GM18517 (cell line): ENCODE data around the gene CUX1.

Experiments used
- ATAC-seq: cut with Tn5 transposase; IDR thresholded peaks from one replicate; pipeline ENCODE4 v1.9.1; 2021; ENCODE audit warnings: mild to moderate bottlenecking, moderate library complexity; ENCODE audit not compliant: unreplicated experiment

Gene CUX1

GRCh38 chr7:102253066-102253972, 435.9 kb downstream of the CUX1 start:
- ATAC-seq: no peak

- no peak for ATAC-seq
These were observed 436.5 kb downstream of the CUX1 start for GRCh38 chr7:102253973-102254370.

- ATAC-seq: no peak
These were observed 437.1 kb downstream of the CUX1 start for GRCh38 chr7:102254521-102254920.

- no peak for ATAC-seq
These were observed 438.1 kb downstream of the CUX1 start for GRCh38 chr7:102255501-102255900.

- ATAC-seq: no peak
These were observed 438.5 kb downstream of the CUX1 start for GRCh38 chr7:102255916-102256315.

GRCh38 chr7:102258073-102258748, 440.8 kb downstream of the CUX1 start:
- ATAC-seq: no peak

DNA sequence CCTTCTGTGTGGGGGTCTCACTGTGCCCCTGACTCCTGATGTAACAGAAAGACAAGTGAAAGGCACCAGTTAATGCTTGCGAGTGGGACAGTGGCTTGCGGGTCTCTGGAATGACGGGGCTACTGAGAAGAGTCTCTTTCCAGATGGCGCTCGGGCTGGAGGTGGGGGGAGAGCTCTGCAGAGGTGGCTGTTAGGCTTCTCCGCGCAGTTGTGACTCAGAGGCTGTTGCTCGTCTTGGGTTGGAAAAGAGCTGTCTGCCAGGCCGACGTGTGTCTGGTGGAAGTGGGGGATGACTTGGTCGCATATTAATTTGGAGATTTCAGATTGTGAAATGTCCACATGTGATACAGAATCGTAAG, 441.3 kb downstream of the CUX1 start:
- no peak for ATAC-seq

DNA sequence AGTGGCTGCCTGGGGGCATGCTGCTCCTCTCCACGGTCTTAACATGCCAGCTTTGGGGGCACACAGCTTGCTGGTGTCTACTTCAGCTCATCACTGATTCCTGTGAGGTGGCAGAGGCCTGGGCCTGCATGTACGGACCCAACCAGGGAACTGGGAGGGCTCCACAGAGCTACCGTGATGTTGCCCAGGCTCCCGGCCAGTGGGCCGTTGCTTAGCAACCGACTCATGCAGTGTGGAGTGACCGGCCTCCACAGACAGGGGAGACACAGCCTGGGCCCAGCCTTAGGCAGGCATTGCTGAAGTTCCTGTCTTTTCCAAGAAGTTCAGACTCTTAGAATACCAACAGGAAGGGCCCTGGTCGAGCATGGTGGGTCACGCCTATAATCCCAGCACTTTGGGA, 443.4 kb downstream of the CUX1 start:
- ATAC-seq: no peak

GRCh38 chr7:102261451-102261850, 444.0 kb downstream of the CUX1 start:
- ATAC-seq: no peak

DNA sequence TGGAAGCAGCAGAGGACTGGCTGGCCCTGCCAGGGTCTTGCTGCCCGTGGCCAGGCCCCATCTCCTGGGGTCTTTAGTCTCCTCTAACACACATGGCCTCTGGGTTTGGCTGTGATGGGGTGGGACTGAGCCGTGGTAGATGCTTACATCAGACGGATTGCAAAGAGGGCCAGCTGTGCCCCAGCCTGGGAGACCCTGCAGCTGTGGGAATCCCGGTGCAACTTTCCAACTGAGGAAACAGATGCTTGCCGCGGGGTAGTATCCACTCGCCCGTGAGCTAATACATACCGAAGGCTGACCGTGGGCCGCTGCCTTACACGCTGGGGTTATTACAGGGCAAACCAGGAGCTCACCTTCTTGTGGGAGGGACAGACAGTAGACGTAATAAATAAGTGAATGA, 445.1 kb downstream of the CUX1 start:
- no peak for ATAC-seq

- no peak for ATAC-seq
These were observed 447.0 kb downstream of the CUX1 start for GRCh38 chr7:102264367-102264891.

DNA sequence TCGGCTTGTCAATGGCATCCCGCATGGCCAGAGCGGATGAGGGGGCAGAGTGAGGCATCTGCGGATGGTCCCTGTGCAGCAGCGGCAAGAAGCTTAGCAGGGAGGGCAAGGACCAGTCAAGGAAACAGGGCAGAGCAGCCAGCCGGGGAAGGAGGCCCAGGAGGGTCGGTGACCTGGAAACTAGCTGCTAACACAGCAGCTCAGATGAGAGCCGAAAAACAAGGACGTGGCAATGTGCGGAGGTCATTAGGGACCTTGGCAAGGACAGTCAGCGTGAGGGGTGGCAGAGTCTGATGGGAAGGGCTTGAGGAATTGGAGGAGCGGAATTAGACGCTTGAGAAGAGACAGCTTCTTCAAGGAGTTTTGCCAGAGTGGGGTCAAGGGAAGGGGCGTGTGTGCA, 449.1 kb downstream of the CUX1 start:
- ATAC-seq: no peak

DNA sequence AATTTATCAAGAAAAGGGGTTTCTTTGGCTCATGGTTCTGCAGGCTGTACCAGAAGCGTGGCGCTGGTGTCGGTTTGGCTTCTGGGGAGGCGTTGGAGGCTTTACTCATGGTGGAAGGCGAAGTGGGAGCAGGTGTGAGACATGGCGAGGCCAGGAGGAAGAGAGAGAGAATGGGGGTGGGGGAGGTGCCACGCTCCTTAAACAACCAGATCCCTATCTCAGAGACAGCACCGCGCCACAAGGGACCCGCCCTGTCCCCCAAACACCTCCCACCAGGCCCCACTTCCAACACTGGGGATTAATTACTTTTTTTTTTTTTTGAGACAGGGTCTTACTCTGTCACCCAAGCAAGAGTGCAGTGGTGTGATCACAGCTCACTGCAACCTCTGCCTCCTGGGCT, 451.2 kb downstream of the CUX1 start:
- no peak for ATAC-seq

GRCh38 chr7:102270178-102270887, 452.9 kb downstream of the CUX1 start:
- ATAC-seq: no peak

- no peak for ATAC-seq
These were observed 453.9 kb downstream of the CUX1 start for GRCh38 chr7:102271158-102271798.

- no peak for ATAC-seq
These were observed 454.9 kb downstream of the CUX1 start for GRCh38 chr7:102272075-102272916.

GRCh38 chr7:102272917-102273748, 455.7 kb downstream of the CUX1 start:
- ATAC-seq: no peak

DNA sequence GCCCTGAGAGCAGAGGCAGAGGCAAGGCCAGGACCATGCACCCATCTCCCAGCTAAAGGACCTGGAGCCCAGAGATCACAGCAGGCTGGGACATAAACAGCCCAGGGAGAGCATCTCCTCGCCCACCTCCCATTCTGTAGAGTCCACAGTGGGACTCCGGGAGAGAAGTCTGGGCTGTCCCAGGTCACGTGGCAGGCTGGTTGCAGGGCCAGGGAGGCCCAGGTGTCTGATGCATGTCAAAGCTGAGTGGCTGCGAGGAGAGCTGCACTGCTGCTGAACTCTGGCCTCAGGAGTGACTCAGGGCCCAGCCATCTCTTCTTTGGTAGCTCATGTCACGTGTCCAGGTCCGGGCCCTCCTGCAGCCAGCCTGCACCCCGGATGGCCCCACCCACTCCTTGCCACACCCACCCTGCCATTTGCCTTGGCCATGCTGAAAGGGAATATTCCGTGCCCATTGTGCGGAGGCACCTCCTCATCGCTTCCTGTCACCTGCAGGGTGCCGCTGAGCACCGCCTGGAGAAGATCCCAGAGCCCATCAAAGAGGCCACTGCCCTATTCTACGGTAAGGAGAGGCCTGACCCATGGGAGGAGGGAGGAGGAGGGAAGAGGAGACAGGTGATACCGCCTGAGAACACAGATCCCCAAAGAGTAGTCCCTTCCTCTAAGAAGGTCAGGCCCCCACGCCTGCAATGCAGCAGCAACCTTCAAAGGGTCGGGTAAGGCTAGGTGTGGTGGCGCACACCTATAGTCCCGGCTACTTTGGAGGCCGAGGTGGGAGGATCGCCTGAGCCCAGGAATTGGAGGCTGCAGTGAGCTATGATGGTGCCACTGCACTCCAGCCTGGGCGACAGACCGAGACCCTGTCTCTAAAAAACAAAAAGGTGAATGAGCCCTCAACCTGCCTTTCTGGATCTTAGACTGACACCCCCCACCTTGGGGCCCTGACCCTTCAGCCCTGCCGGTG, 456.6 kb downstream of the CUX1 start:
- no peak for ATAC-seq
